Limb (tissue), 2 donors: ENCODE measurements around the gene IFFO2.

Experiments used
- DNase-seq, 2 donors: peaks; one replicate each; pipeline ENCODE4 v3.0.0-alpha.2; 2016; ENCODE audit errors: extremely low spot score in 2 of 2

The IFFO2 gene

DNA sequence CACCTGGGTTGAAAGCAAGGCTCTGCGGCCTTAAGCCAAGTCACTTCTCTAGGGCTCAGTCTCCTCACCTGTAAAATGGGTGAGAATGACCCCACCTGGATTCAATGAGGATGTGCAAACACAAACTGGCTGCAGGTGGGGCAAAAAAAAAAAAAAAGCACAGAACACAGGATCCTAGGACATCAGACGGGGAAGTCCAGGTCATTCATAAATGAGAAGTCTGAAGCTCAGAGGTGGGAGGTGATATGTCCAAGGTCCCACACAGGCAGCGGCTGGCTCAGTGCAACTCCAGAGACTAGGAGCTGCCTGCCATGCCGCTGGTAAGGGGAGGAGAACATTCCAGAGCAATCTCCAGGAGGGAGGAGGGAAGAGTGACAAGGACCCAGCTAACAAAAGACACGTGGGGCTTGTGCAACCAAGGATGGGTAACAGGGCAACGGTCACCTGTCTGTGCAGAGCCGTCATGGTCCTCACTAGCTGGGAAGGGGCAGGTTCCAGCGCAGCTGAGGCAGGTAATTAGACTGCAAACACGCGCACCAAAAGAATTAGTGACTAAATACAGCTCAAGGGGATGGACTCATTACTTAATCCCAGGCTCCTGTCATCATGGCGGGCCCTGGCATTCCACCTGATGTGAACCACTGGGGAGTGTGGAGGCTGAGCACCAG, 19.5 kb downstream of the IFFO2 start:
- no peak for DNase-seq

DNA sequence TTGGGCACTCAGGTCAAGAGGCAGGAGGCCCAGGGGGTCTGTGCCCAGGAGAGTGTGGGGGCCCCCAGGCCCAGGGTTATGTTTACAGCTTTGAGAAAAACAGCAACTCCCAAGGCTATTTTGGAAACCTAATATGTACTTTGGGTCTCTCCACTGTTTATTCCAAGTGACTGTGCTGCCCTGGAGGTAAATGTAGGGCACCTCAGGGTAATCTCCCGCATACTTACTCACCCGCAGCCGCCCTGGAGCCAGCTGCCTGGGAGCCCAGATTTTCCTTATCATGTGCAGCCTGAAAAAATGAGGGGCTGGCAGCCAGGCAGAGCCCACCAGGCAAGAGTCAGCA, 20.0 kb downstream of the IFFO2 start:
- no peak for DNase-seq

DNA sequence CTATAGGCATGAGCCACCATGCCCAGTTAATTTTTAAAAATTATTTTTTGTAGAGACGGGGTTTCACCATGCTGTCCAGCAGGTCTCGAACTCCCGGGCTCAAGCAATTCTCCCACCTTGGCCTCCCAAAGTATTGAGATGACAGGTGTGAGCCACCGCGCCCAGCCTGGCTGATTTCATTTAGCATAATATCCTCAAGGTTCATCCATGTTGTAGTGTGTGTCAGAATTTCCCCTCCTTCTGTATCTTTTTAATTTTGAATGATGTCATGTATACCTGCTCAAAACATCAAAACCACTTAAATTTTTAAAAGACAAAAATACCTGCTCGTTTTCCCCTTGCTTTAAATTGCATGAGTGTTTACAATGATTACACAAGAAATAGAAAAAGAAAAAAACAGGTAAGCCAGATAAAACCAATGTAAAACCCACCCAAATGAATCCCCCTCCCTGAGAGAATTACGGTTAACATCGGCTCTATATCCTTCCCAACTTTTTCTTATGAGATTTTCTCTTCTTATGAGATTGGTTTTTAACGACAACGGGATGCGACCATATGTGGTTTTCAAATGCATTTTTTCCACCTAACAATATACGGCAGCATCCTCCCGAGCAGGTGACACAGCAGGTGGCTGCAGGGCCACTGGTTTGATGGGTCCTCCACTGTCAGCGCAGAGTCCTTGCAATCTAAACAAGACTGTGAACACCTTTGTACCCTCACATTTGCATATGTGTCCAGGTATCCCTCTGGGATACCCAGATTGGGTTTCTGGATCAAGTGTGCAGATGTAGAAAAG, 22.1 kb downstream of the IFFO2 start:
- DNase-seq: no peak

DNA sequence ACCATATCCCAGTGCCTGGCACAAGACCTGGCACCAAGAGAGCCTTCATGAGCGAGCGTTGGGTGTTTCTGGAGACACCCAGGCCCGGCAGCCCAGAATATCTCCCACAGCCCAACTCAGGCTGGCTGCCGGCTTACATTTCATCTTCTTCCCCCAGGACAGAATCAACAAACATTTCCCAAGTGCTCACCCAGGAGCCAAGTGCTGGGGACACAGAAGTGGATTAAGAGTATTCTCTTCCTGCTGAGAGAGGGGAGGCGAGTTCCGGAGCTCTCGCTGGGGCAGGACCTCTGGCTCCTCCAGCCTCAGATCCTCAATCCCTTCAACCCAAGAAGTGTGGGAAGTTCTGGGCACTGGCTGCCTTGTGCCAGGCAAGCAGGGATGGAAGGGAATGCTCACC, 23.6 kb downstream of the IFFO2 start:
- DNase-seq: no peak

DNA sequence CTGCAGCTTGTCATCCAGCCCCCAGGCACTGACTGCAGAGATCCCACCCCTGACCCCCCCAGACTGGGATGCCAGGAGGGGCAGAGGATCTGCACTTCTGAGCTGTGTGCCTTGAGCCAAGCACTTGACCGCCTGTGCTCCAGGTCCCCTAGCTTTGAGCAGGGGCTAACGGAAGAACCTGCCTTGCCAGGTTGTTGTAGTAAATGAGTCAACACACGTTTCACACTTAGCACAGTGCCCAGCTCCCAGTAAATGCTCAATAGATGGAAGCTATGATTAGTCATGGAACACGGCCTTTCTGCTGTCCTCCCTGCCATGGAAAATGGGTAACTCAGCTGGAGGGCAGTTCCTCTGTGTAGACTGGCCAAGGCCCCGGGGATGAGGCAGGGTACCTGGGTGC, 24.1 kb downstream of the IFFO2 start:
- DNase-seq: no peak

DNA sequence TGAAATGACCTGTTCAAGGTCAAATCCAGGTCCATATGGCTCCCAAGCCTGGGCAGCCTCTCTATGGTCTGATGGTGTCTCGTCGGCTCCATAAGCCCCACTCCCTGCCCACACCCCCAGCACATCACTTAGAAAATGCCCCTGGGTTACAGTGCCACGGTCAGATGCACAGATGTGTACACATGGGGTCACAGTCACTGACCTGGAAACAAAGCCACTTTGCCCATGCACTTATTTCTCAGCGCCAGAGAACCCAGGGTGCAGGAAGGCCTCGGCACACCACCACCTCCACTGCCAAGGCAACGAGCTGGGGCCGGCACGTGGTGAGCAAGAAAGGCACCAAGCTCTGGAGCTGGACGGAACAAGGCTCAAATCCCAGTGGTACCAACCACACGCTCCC, 24.7 kb downstream of the IFFO2 start:
- no peak for DNase-seq

DNA sequence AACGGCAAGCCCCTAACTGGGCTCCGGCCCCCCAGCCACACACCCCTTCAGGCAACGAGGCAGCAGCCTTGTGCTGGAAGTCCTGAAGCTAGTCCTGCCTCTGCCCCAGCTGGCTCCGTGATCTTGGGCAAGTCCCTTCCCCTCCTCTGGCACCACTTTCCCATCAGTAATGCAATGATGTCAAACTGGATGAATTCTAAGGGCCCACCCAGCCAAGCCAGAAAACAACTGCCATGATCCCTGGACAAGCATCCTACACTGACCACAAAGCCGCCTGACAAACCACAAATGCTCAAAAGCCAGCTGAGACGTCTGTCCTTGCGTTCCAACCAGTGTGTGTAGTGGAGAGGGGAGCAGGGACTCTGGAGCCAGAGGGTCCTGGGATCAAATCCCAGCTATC, 26.8 kb downstream of the IFFO2 start:
- no peak for DNase-seq

DNA sequence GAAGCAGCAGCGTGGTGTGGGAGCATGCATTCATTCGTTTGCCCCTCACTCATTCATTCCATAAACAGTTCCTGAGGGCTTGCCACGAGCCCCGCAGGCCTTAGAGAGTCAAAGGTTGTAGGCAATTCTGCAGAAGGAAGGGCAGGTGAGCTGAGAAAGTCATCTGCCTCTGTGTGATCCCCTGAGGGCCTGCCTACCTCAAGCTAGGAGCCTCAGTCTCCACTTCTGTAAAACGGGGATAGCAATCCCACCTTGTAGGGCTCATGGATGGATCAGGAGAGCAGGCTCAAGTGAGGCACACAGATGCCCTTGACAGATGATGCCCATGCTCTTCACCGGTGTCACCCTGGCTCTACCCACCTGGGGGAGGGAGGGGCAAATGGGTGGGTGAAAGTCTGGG, 27.5 kb downstream of the IFFO2 start:
- DNase-seq: no peak

DNA sequence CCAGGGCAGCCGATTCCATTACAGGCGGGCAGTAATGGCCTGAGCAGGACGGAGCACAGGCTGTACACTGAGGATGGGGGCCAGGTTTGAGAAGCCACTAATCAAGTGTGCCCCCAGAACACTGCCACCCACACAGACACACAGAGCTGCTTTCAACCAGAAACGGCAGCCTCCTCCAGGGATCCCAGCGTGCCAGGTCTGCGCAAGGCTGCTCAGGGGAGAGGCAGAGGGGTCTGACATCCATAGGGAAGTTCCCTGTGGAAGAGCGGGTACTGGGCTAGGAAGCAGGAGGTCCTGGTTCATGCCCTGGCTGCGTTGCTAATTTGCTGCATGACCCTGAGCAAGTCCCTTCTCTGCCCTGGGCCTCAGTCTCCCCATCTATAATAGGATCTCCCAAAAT, 28.1 kb downstream of the IFFO2 start:
- DNase-seq: no peak

DNA sequence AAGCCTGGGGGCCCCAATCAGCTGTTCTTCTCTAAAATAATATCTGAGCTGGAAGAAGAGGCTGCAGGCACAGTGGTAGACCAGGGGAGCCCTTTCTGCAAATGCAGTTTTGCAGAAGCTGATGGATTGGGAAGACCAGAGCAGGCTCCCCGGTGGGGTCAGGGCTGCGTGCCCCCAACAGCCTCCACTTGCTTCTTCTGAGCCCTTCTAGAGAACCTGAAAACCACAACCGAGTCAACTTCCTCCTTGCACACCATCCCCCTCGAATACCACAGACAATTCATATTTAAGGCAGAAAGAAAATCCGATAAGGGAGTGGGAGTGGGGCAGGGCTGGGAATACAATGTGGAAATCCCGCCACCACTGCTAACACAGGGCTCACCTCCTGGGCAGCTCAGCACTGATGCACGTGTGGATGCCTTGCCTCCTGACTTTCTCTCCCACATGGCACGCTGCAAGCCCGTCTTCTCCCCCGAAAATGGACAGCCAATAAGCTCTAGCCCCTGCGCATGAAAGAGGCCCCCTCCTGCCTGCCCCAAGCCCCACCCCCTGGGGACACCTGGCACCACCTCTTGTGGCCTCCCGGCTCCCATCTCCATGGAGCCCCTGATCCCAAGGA, 28.7 kb downstream of the IFFO2 start:
- no peak for DNase-seq

DNA sequence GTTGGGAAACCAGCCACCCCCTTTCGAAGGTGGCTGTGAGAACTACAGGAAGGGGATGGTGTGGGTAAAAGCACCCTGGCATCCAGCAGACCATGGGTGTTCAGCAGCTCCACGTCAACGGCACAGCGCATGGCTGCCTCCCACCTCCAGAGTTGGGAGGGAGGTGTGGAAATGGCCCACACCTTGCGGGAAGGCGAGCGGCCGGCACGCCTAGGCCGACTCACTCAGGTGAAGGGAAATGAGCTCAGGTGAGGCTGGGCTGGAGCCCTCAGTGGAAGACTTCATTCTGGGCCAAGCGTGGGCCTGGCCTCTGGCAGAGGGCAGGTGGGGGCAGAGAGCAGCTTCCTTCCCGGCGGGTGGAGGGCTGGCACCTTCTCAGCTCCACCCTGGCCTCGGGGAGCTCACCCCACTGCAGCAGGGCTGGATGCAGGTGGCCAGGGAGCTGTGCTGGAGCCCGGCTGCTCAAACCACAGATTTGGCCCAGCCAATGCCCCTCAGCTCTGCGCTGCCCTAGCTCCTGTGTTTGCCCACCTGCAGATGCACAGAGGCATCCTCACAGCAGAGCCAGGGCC, 29.3 kb downstream of the IFFO2 start:
- DNase-seq: no peak

DNA sequence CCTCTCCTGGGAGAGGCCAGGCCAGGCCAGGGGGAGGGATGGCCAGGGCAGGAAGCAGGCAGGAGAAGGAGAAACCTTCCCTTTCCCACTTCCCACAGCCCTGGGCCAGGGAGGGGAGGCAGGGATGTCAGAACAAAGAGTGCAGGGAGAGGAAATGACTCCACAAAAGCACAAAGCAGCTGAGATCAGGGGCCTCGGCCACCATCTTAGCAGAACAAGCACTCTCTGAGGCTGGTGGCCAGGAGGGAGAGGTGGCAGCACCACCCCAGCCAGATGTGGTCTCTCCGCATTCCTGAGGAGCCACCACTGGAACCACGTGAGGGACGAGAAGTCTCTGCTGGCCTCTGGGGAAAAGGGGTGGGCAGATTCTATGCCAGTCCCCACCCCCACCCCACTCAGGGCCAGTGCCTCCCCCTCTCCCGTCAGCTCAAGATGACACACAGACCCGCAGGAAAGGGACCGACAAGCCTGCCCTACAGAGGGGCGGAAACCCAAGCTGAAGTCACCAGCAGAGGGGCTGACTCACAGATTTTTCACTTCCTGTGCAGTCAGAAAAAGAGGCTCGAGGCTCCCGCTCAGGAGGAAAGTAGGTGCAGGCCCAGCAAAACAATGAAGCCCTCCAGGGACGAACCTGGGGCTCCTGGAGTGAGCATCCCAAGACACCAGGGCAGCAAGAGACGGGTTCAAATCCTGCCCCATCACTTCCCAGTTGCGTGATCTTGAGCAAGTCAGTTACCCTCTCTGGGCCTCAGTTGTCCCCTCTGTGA, 30.0 kb downstream of the IFFO2 start:
- no peak for DNase-seq

DNA sequence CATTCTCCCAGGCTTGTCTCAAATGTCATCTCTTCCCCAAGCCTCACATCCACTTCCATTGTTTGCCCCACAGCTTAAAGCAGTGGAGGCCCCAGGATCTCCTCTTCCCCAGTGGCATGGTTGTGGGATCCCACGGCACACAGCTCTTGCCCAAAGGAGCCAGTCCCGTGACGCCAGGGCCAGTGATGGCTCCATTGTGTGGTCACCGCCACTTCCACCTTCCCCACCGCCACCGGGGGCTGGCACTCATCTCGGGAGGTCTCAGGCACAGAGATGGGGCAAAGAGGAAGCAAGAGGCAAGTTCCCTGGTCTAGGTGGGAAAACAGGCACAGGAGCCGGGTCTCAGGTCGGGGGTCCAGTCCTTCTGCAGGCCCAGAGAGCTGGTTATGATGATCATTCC, 31.2 kb downstream of the IFFO2 start:
- no peak for DNase-seq

DNA sequence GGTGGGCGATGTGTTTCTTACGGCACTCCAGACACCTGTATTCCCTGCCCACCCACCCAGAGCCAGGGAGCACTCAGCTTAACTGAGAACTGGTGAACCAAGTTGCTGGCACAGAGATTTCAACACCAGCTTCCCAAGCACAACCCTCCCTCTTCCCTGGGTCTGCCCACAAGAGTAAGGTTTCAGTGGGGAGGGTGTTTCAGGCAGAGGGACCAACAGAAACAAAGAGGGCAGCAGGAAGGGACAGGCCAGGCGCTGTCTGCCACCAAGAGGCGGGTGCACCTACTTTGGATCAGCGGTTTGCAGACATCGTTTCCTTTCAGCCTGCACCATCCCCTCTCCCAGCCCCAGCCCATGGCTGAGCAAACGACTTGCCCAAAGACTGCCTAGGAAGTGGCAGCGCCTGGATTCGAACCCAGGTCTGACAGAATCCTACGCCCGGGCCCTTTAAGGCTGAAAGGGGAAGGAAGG, 32.2 kb downstream of the IFFO2 start:
- DNase-seq: no peak

DNA sequence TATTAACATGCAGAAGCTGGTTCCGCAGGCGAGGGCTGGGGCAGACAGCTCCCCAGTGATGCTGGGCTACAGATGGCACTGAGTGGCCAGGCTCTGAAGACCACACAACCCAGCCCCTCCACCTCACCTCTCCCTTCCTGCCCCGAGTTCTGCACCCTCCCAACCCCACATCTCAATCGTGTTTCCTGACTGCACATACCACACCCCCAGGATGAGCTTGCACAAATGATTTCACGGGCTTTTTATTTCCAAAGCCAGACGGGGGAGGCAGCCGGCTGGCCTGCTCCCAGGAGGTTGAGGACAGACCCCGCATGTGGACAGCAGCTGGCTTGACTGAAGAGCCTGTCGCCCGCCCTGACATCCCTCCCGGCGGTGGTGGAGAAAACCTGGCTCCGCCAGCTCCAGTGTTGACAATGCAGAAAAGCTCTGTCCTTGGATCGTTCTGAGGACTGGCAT, 32.7 kb downstream of the IFFO2 start:
- peak; percentile 32 to 59 for DNase-seq

DNA sequence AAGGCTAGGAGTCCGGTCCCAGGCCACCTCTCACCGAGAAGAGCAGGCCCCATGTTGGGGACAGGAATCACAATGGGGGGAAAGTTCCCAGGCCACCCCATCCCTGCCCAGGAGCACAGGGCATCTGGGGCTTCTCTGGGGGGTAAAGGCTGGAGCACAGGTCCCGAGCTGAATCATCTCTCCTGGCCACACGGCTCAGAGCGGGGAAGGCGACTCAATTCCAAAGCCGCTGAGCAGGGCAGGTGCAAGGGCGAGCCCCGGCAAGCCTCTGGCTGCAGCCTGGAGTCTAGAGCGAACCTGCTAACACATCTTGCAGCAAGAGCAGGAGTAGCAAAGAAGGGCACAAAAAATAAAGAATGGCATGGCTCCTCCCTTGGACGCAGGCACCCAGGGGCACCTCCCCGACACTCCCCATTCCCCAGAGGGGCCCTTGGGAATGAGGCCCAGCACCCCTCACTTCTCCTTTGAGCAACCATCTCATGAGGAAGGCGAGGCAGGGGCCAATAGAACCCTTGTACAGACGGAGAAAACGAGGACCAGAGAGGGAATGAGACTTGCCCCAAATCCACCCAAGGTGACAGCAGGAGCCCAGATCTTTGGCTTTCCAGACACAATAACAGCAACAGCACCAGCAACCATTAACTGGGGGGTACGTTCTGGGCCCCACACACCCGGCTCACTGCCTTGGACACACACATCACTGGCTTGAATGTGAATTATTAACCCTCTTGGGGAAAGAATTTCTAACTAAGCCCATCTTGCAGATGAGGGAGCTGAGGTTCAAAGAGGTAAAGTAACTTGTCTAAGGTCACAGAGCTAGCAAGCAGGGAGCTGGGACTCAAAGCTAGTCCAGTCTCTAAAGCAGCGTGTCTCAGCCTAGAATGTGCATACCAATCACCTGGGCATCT, 33.4 kb downstream of the IFFO2 start:
- DNase-seq: no peak

DNA sequence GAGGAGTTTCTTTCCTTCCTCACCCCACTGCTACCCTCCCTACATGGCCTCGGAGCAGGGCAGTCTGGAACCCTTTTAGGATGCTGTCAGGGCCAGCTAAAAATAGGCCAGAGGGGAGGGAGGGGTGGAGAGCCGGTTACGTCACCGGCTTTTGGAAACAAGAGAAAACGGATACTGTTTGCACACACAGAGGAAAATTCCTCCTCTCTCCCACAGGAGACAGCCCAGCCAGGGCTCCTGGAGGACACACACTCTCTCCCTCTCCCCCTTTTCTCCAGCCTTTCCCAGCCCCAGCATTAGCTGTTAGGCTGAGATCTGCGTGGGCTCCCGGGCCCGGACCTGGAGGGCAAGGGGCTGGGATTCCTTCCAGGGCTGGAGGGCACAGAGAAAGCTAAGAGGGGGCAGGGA, 34.2 kb downstream of the IFFO2 start:
- peak; percentile 82 to 90 for DNase-seq

DNA sequence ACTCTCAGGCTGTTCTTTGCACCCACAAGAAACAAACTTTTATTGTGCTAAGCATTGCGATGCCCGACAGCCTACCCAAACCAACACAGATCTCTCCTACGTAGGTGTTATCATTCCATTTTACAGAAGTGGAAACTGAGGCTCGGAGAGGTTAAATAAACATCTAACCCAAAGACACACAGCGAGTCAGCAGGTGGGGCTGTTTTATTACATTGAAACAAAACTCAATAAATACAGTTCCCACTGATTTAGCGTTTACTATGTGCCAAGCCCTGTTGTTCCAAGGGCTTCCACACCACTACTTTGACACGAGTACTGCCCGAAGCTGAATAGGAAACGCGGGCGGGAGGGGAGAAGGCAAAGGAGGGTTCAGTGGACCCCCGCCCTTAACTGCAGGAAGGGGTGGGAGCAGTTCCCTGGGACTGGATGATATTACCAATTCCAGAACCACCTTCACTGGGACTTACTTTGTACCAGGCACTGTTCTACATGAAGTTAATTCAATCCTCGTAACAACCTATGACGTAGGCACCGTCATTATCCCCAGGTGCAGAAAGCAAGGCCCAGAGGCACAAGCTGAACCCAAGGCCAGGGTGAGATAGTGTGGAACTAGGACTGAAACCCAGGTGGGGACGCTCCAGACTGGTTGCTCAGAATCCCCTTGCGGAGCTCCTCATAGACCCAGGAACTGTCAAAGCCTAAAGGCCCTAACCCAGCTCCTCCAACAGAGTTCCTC, 34.8 kb downstream of the IFFO2 start:
- no peak for DNase-seq

DNA sequence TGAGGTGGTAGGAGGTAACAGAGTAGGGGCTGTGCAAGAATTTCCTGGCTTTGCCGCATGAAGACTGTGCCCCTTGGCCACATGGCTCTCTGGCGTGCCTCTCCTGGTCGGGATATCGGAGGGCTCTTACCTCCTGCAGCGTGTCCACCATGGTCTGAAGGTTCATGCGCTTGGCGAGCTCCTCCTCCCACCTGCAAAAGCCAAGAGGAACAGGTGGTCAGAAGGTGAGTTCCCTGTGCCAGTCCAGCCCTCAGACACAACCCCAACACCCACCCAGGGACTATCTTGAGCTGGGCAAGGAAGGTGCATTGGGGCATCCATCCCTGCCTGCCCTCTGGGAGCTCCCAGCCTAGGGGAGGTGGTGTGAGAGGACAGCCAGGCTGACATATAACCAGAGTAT, 35.5 kb downstream of the IFFO2 start:
- no peak for DNase-seq

DNA sequence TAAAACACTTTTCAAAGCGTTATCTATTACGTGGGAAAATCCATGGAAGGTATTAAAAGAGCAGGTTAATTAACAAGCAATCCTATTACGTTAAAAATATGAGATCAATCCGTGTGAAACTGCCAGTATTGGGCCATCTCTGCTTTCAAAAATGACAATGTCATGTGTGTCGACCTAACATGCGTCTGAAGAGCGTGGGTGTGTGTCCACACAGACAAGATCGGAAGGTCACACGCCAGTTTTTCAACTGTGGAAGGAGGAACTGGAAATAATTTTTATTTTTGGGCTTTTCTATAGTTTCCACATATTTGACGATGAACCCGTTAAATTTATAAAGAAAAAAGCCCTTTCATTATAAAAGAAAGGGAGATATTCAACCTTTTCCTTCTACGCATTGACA, 36.5 kb downstream of the IFFO2 start:
- no peak for DNase-seq
